ENCODE results near the gene MAGOH. TPM values are rescaled to one million over a fixed set of nuclear protein-coding genes. Genes with fewer than 3 reads are reported as not detected.

Gene MAGOH
- total and polyA plus RNA-seq, 9 of the 15 experiments (the other 6 are each of a cell fraction or from before 2014, with no cell fraction given): 102 to 342 (median 135) TPM

GRCh38 chr1:53262000-53262399 is 23.7 kb upstream of the MAGOH start:
- H3K27me3 ChIP-seq (ENCODE audit: control insufficient read depth in 2 of 2, insufficient read depth in 2 of 2, low read length in 2 of 2): no peaks in the 10 kb centered on the region
- ATAC-seq (no peak), DNase-seq (ENCODE audit: extremely low read depth in 1 of 4, low spot score in 3 of 4) (no peak), FAIRE-seq (no peak)
- peaks cover 100% of the 10 kb centered on the region for H3K36me3 ChIP-seq (ENCODE audit: control insufficient read depth, insufficient read depth, low read length)
- no peak overlapping the region for H3K9ac ChIP-seq (ENCODE audit: insufficient read depth in 1 of 2, low read depth in 2 of 2, low read length in 2 of 2)
- POLR2A ChIA-PET: interaction anchor here (0.6 to 1.0 kb wide), 2 partner anchors 12 to 1433 kb away, joined by 3 read pairs; no protein-coding TSS in a partner anchor
- intact Hi-C loops (cut with micrococcal nuclease) (no loop called here), in situ Hi-C loops (cut with MboI) (no loop called here)
- no peaks in the 10 kb centered on the region for H3K79me2 ChIP-seq (ENCODE audit: control insufficient read depth, insufficient read depth, low read length)
- no peaks in the 10 kb centered on the region for H3K9me3 ChIP-seq (replicated peaks; ENCODE audit: control insufficient read depth, insufficient read depth, low read depth, low read length)
- TF ChIP-seq ZNF316 (IDR thresholded peaks at IDR 0.05) (peak; percentile 51), MAFG (tag; conservative IDR thresholded peaks at IDR 0.05) (peak; percentile 53), C11orf30 (IDR thresholded peaks at IDR 0.05; ENCODE audit: low read depth) (peak; percentile 47; the same call in 1 of the 2 replicates), RB1 (IDR thresholded peaks at IDR 0.05; ENCODE audit: low read depth) (no peak)
- WGBS (ENCODE audit: insufficient coverage, low coverage, missing lambda C conversion rate): 97% methylated on average over 3 of the region's 3 CpGs
- H2AFZ ChIP-seq (ENCODE audit: low read depth, low read length): no peak overlapping the region
- H3K9me1 ChIP-seq (ENCODE audit: control insufficient read depth, insufficient read depth, low read length): no peaks in the 10 kb centered on the region
- H3K27ac ChIP-seq (ENCODE audit: extremely low read depth, low read depth, low read length): no peak overlapping the region
- no peak overlapping the region for H3K4me2 ChIP-seq (ENCODE audit: insufficient read depth, low read length)
- H3K4me1 ChIP-seq (replicated peaks in 1 of 2; ENCODE audit: control insufficient read depth in 2 of 2, insufficient read depth in 2 of 2, low read length in 2 of 2): no peaks in the 10 kb centered on the region
- CTCF ChIA-PET (ENCODE audit: low intra/inter-chr PET ratio): no interaction called here
- H3K4me3 ChIP-seq: no peak overlapping the region
- no peaks in the 10 kb centered on the region for H4K20me1 ChIP-seq (replicated peaks; ENCODE audit: control insufficient read depth, insufficient read depth, low read length)
- BruUV-seq (replicated peaks): no TSS peak

DNA sequence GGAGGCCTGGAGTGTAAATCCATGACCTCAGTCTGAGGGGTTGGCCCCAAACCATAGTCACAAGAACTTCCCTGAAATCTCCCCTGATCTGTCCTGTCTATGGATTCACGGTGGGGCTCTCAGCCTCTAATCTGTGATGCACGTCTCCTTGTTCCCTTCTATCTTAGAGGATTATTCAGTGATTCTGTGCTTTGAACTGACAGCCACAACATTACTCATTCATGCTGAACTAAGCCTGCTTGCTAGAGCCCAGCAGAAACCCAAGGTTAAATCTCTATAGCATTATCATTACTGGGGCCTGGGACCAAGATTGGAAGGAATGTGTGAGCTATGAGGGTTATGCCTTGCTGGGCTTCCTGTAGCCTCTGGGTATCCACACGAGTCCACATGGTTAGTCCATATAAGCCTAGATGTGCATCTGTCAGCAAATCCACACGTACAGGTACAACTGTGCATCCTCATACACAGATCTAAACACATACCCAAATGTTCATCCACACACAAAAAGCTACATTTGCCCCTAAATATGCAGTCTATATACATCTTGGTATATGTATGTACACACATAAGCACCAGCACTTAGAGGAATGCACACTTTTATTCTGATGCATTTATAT is 22.4 kb upstream of the MAGOH start:
- FAIRE-seq (no peak), DNase-seq (ENCODE audit: extremely low read depth in 1 of 4, low spot score in 3 of 4) (no peak), ATAC-seq (no peak)
- Histone ChIP-seq H3K27ac (ENCODE audit: extremely low read depth, low read depth, low read length) (no peak overlapping the region), H3K4me1 (replicated peaks in 1 of 2; ENCODE audit: control insufficient read depth in 2 of 2, insufficient read depth in 2 of 2, low read length in 2 of 2) (no peaks in the 10 kb centered on the region), H3K4me3 (no peak overlapping the region), H3K9ac (ENCODE audit: insufficient read depth in 1 of 2, low read depth in 2 of 2, low read length in 2 of 2) (no peak overlapping the region), H3K79me2 (ENCODE audit: control insufficient read depth, insufficient read depth, low read length) (no peaks in the 10 kb centered on the region), H2AFZ (ENCODE audit: low read depth, low read length) (no peak overlapping the region), H3K9me1 (ENCODE audit: control insufficient read depth, insufficient read depth, low read length) (no peaks in the 10 kb centered on the region), H3K27me3 (ENCODE audit: control insufficient read depth in 2 of 2, insufficient read depth in 2 of 2, low read length in 2 of 2) (no peaks in the 10 kb centered on the region), H3K9me3 (replicated peaks; ENCODE audit: control insufficient read depth, insufficient read depth, low read depth, low read length) (no peaks in the 10 kb centered on the region), H4K20me1 (replicated peaks; ENCODE audit: control insufficient read depth, insufficient read depth, low read length) (no peaks in the 10 kb centered on the region), H3K36me3 (ENCODE audit: control insufficient read depth, insufficient read depth, low read length) (peaks cover 100% of the 10 kb centered on the region), H3K4me2 (ENCODE audit: insufficient read depth, low read length) (no peak overlapping the region)
- intact Hi-C loops (cut with micrococcal nuclease) (no loop called here), in situ Hi-C loops (cut with MboI) (no loop called here)
- no TSS peak for BruUV-seq (replicated peaks)
- ChIA-PET POLR2A (interaction anchor here (0.5 kb wide), 1 partner anchor 20 kb away, joined by 3 read pairs; no protein-coding TSS in a partner anchor), CTCF (ENCODE audit: low intra/inter-chr PET ratio) (no interaction called here)
- WGBS (ENCODE audit: insufficient coverage, low coverage, missing lambda C conversion rate): 74% methylated on average over 4 of the region's 4 CpGs
- TF ChIP-seq ZNF143 (CRISPR knock-in tag; IDR thresholded peaks at IDR 0.05): no peak
- TF ChIP-seq NR2C2 (CRISPR knock-in tag; IDR thresholded peaks at IDR 0.05): no peak
- no peak for TF ChIP-seq NR2C2 (tag; IDR thresholded peaks at IDR 0.05)
- TF ChIP-seq MAFF (IDR thresholded peaks at IDR 0.05; ENCODE audit: low read length): no peak
- no peak for TF ChIP-seq NCOA6 (IDR thresholded peaks at IDR 0.05)

All from K562 (cell line).